ENCODE measurements around the gene PPP1R3F.
"Not testable (repeated sequence)": the region's sequence is repeated elsewhere in the genome, so short reads cannot be mapped to it uniquely, and the experiment has no call there.

PPP1R3F gene

DNA sequence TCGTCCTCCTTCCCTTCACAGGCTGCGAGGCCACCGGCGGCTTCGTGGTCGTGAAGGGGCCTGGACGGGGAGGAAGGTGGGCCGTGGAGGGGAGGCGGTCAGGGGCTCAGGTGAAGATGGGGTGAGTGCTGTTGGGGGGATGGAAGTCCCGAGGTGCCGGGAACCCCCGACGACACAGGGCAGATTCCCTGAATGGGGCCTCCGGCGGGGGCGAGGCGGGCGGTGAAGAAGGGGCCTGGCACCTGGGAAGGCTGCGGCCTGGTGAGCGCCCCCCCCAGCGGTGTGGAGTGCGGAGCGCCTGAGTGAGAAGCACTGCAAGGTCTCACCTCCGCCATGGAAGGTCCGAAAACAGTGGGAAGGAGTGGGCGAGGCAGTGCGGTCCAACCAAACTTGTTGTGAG, 52.7 kb downstream of the PPP1R3F start:
- DNase-seq, result not testable (repeated sequence)

DNA sequence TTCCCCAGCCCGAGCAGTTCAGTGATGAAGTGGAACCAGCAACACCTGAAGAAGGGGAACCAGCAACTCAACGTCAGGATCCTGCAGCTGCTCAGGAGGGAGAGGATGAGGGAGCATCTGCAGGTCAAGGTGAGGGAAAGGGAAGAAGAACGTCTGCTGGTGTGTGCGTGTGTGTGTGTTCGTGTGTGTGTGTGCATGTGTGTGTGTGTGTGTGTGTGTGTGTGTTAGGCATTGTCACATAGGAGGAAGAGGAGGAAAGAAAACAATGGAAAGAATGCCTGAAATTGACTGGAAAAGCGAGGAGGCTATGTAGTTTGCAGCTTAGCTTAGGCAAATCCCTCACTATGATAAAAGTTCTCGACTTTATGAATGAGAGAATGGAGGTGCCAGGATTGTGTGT, 54.1 kb downstream of the PPP1R3F start:
- DNase-seq, result not testable (repeated sequence)

DNA sequence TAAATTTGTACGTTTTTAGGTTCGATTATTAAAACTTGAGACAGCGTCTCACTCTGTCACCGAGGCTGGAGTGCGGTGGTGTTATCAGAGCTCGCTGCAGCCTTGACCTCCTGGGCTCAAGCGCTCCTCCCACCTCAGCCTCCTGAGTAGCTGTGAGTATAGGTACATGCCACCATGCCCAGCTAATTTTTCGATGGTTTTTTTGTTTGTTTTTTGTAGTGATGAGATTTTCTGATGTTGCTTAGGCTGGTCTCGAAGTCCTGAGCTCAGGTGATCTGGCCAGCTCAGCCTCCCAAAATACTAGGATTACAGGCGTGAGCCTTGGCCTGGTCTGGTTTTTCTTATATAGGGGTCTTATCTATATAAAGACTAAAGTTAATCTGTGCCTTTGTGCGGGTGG, 60.8 kb downstream of the PPP1R3F start:
- DNase-seq, result not testable (repeated sequence)

DNA sequence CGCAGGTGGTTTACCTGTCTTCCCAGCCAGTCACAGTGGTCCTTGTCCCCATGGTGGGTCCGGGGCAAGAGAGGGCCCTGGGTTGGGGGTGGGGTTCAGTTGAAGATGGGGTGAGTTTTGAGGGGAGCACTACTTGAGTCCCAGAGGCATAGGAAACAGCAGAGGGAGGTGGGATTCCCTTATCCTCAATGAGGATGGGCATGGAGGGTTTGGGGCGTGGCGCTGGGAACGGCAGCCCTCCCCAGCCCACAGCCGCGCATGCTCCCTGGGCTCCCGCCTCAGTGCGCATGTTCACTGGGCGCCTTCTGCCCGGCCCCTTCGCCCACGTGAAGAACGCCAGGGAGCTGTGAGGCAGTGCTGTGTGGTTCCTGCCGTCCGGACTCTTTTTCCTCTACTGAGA, 61.7 kb downstream of the PPP1R3F start, which contains the start of gene GAGE13:
Gene GAGE13 (plus strand): TSS at position 301 of the 400 bp plus-strand sequence. CDS start 1,156 bp downstream, outside the sequence.
- DNase-seq, result not testable (repeated sequence)

DNA sequence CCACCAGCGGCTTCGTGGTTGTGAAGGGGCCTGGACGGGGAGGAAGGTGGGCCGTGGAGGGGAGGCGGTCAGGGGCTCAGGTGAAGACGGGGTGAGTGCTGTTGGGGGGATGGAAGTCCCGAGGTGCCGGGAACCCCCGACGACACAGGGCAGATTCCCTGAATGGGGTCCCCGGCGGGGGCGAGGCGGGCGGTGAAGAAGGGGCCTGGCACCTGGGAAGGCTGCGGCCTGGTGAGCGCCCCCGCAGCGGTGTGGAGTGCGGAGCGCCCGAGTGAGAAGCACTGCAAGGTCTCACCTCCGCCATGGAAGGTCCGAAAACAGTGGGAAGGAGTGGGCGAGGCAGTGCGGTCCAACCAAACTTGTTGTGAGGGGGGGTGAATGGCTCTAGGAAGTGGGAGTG, 62.2 kb downstream of the PPP1R3F start:
- DNase-seq, result not testable (repeated sequence)

All from activated CD4-positive, alpha-beta T cell treated with anti-CD3 and anti-CD28 coated beads, Interleukin-2, amount 50 U/mL, for 48 hours (primary cell).